AG04449 (cell line): Measurements from ENCODE around the gene INS.
"Not testable (repeated sequence)": the region's sequence is repeated elsewhere in the genome, so short reads cannot be mapped to it uniquely, and the experiment has no call there.

ENCODE experiments used
- CTCF ChIA-PET: fragments of 350-600 bp; formaldehyde crosslinking; extraction: SDS; loops from one replicate; lab custom pipeline; 2021; ENCODE audit warnings: antibody characterized with exemption; lab: Yijun Ruan, JAX
- POLR2A ChIA-PET: fragments of 400-600, 350-600 bp; formaldehyde crosslinking; extraction: SDS; loops from one replicate; lab custom pipeline; 2020; ENCODE audit warnings: antibody characterized with exemption, inconsistent platforms; lab: Yijun Ruan, JAX
- DNase-seq: peaks from one replicate; pipeline ENCODE4 v3.0.0-alpha.2; 2010; ENCODE audit warnings: low read depth, low spot score
- H3K4me3 ChIP-seq: 2 replicates; pipeline ENCODE4 v1.5.1; 2011; ENCODE audit warnings: low read depth, mild to moderate bottlenecking, control low read depth, low read length
- TF ChIP-seq, protein P1 (sequence below): IDR thresholded peaks from one replicate; pipeline ENCODE4 v1.5.1; 2011; ENCODE audit warnings: mild to moderate bottlenecking, moderate library complexity, low read length, control low read depth, inconsistent platforms; ENCODE audit not compliant: insufficient read depth; ENCODE audit errors: missing control alignments

INS gene

DNA sequence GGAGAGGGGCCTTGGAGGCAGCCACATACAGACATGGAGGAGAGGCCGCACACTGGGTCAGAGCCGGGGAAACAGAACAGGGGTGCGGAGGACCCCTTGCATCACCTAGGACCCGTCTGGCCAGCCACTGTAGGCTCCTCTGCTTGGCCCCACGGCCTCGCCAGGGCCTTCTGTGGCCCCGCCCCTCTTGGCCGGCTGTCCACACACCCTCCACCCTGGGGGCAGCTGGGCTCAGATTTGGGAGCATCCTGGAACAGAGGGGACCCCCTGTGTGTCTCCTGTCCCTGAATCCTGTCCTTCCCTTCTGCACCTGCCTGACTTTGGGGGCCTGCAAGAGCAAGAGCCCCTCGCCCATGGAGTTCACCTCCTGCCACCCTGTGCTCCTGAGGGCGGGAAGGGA is 18.5 kb upstream of the INS start:
- CTCF ChIA-PET: interaction anchor here (0.9 to 2.5 kb wide), 6 partner anchors 12 to 527 kb away, joined by 3 to 15 read pairs (median 6); no protein-coding TSS in a partner anchor
- POLR2A ChIA-PET: no interaction called here
- no peak for DNase-seq
- no peak overlapping the region for H3K4me3 ChIP-seq
- TF ChIP-seq, protein P1, sequence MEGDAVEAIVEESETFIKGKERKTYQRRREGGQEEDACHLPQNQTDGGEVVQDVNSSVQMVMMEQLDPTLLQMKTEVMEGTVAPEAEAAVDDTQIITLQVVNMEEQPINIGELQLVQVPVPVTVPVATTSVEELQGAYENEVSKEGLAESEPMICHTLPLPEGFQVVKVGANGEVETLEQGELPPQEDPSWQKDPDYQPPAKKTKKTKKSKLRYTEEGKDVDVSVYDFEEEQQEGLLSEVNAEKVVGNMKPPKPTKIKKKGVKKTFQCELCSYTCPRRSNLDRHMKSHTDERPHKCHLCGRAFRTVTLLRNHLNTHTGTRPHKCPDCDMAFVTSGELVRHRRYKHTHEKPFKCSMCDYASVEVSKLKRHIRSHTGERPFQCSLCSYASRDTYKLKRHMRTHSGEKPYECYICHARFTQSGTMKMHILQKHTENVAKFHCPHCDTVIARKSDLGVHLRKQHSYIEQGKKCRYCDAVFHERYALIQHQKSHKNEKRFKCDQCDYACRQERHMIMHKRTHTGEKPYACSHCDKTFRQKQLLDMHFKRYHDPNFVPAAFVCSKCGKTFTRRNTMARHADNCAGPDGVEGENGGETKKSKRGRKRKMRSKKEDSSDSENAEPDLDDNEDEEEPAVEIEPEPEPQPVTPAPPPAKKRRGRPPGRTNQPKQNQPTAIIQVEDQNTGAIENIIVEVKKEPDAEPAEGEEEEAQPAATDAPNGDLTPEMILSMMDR: no peak

GRCh38 chr11:2178906-2179494 is 18.0 kb upstream of the INS start:
- H3K4me3 ChIP-seq: no peak overlapping the region
- DNase-seq: no peak
- TF ChIP-seq, protein P1: no peak
- ChIA-PET CTCF (interaction anchor here (0.9 to 2.5 kb wide), 6 partner anchors 12 to 526 kb away, joined by 3 to 15 read pairs (median 6); no protein-coding TSS in a partner anchor), POLR2A (no interaction called here)

GRCh38 chr11:2178055-2178773 is 17.2 kb upstream of the INS start:
- CTCF ChIA-PET: interaction anchor here (1.0 to 2.5 kb wide), 6 partner anchors 11 to 526 kb away, joined by 3 to 15 read pairs (median 6); no protein-coding TSS in a partner anchor
- POLR2A ChIA-PET, DNase-seq, H3K4me3 ChIP-seq: not testable (repeated sequence)

DNA sequence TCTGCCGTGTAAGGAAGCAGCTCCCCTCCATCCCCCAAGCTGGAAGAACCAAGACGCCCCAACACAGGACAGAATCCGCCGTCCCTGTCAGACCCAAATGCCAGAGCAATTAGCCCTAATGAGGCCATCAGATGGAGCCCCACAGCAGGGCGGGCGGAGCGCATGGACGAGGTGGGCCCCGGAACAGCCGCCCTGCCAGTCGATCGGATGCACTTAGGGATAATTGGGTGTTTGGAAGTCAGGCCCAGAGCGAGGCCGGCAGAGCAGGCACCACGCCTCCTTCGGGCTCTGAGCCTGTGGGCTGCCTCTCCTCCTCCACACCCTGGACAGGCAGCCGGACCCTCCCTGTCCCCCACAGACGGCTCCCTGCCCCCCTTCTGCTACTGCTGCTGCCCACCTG is 16.1 kb upstream of the INS start:
- ChIA-PET CTCF (interaction anchor here (0.6 to 2.5 kb wide), 2 partner anchors 18 to 244 kb away, joined by 3 to 9 read pairs; no protein-coding TSS in a partner anchor), POLR2A (no interaction called here)
- no peak for DNase-seq
- H3K4me3 ChIP-seq: no peak overlapping the region
- TF ChIP-seq, protein P1: no peak

DNA sequence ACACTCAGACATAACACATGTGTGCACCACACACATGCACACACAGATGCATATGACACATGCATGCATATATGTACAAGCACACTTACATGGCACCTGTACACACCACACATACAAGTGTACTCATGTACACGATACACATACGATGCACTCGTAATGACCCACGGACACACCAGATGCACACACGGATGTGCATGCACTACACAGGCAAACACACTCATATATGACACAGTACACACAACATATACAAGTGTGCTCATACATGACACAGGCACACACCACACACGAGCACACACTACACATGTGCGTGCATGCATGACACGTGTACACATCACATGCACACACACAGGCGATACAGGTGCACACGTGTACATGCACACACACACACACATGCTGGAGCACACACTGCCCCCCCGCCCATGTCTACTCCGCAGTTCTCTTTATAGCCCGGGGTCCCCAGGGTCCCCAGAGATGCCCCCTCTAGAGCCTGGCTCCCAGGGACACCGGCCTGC is 15.4 kb upstream of the INS start:
- TF ChIP-seq, protein P1: no peak
- no peak overlapping the region for H3K4me3 ChIP-seq
- ChIA-PET CTCF (no interaction called here), POLR2A (no interaction called here)
- no peak for DNase-seq

GRCh38 chr11:2175659-2176058 is 14.7 kb upstream of the INS start:
- TF ChIP-seq, protein P1: no peak
- DNase-seq: peak; percentile 28
- POLR2A ChIA-PET: no interaction called here
- CTCF ChIA-PET: interaction anchor here (1.0 to 2.6 kb wide), 3 partner anchors 10 to 343 kb away, joined by 3 to 11 read pairs (median 3); no protein-coding TSS in a partner anchor
- no peak overlapping the region for H3K4me3 ChIP-seq
